Panc1 (cell line): Measurements from ENCODE around the gene PTGES. TPM values are rescaled to one million over a fixed set of nuclear protein-coding genes. Genes with fewer than 3 reads are reported as not detected.

Experiments used
- ATAC-seq: fragments of 200-7000 bp; cut with Tn5 transposase; 2 replicates; pipeline ENCODE4 v1.9.1; 2020; ENCODE audit warnings: mild to moderate bottlenecking, moderate library complexity
- BruUV-seq: library from RNA; stranded (reverse); fragments of 400-500 nt; replicated peaks from 2 replicates; lab custom pipeline; 2021; lab: Mats Ljungman, UMichigan
- CTCF ChIA-PET: fragments of 300-600 bp; sonication (Branson Sonifier 250); formaldehyde crosslinking; loops from one replicate; lab custom pipeline; 2022; ENCODE audit warnings: antibody characterized with exemption; lab: Charles Lee
- POLR2A ChIA-PET: fragments of 300-600 bp; sonication (Branson Sonifier 250); formaldehyde crosslinking; loops from one replicate; lab custom pipeline; 2022; ENCODE audit warnings: antibody characterized with exemption; lab: Charles Lee
- DNase-seq: peaks from one replicate; pipeline ENCODE4 v3.0.0-alpha.2; 2010; ENCODE audit warnings: low read depth, low spot score
- H3K27ac ChIP-seq: 2 replicates; pipeline ENCODE4 v1.5.1; 2011; ENCODE audit warnings: mild to moderate bottlenecking, low read length, inconsistent platforms
- H3K27me3 ChIP-seq: fragments of 200-500 bp; sonication (Bioruptor generic); 2 replicates; pipeline ENCODE4 v1.6.0; 2014; ENCODE audit warnings: low read length, inconsistent platforms; ENCODE audit not compliant: control insufficient read depth, insufficient read depth
- H3K36me3 ChIP-seq: fragments of 200-500 bp; sonication (Bioruptor generic); 2 replicates; pipeline ENCODE4 v1.5.1; 2014; ENCODE audit warnings: inconsistent platforms, mild to moderate bottlenecking, low read length, moderate library complexity; ENCODE audit not compliant: control insufficient read depth, insufficient read depth
- H3K4me1 ChIP-seq: 2 replicates; pipeline ENCODE4 v1.5.1; 2011; ENCODE audit warnings: inconsistent platforms, mild to moderate bottlenecking, low read length, moderate library complexity; ENCODE audit not compliant: control insufficient read depth, insufficient read depth
- H3K4me3 ChIP-seq, 2 experiments: 2 replicates each; pipeline ENCODE4 v1.5.1; 2011 to 2012; ENCODE audit warnings: low read depth in 2 of 2, low read length in 2 of 2, mild to moderate bottlenecking in 2 of 2, inconsistent platforms in 1 of 2, moderate library complexity in 1 of 2
- H3K9me3 ChIP-seq: fragments of 200-500 bp; sonication (Bioruptor generic); 2 replicates; pipeline ENCODE4 v1.5.1; 2014; ENCODE audit warnings: low read depth, mild to moderate bottlenecking, inconsistent platforms, low read length, moderate library complexity; ENCODE audit not compliant: control insufficient read depth, insufficient read depth
- CTCF ChIP-seq: fragments of 450-650 bp; IDR thresholded peaks from 2 replicates; pipeline ENCODE4 v1.5.1; 2017; ENCODE audit warnings: mild to moderate bottlenecking
- POLR2AphosphoS5 ChIP-seq: IDR thresholded peaks from 2 replicates; pipeline ENCODE4 v1.6.1; 2012; ENCODE audit warnings: mild to moderate bottlenecking, low read depth, low read length, moderate library complexity
- REST ChIP-seq, 2 experiments: IDR thresholded peaks; 2 replicates each; pipeline ENCODE4 v1.6.1; 2011 to 2012; ENCODE audit warnings: low read depth in 2 of 2, control low read depth in 1 of 2, low read length in 1 of 2, mild to moderate bottlenecking in 1 of 2, moderate library complexity in 1 of 2; ENCODE audit not compliant: insufficient read depth in 1 of 2
- SIN3A ChIP-seq: IDR thresholded peaks from 2 replicates; pipeline ENCODE4 v1.6.1; 2012; ENCODE audit warnings: low read depth, mild to moderate bottlenecking, low read length, moderate library complexity, borderline replicate concordance; ENCODE audit not compliant: insufficient read depth
- TCF7L2 ChIP-seq: IDR thresholded peaks from 2 replicates; pipeline ENCODE4 v1.6.1; 2011; ENCODE audit warnings: mild to moderate bottlenecking, low read depth, low read length, inconsistent platforms
- in situ Hi-C: cut with HindIII; loops from 2 replicates; pipeline ENCODE4 v1.10.0; 2016; ENCODE audit warnings: low sequenced_read_pairs, low pct_unique_long_range_greater_than_20kb
- intact Hi-C: fragments of 100-400 bp; cut with micrococcal nuclease; formaldehyde crosslinking; loops from one replicate; pipeline ENCODE4 v1.10.0; 2022; ENCODE audit not compliant: unreplicated experiment
- total RNA-seq: library from RNA; stranded (reverse); gene quantifications from one replicate; pipeline ENCODE4 v1.2.1, GENCODE V29; 2021; ENCODE audit not compliant: unreplicated experiment

PTGES gene
- total RNA-seq, 1 experiment from 2014 or later = 1.1 TPM

- in situ Hi-C loops = no loop called here
- BruUV-seq = no TSS peak
- Histone ChIP-seq H3K4me1 (no peaks in the 10 kb centered on the region), H3K36me3 (no peaks in the 10 kb centered on the region), H3K27ac (no peak overlapping the region), H3K27me3 (no peaks in the 10 kb centered on the region), H3K9me3 (no peaks in the 10 kb centered on the region), H3K4me3 (no peak overlapping the region)
- CTCF ChIA-PET = interaction anchor here (0.5 to 0.7 kb wide), 3 partner anchors 46 to 301 kb away, joined by 3 to 5 read pairs (median 5); no protein-coding TSS in a partner anchor
- POLR2A ChIA-PET = no interaction called here
- DNase-seq (no peak), ATAC-seq (peak; percentile 94)
- intact Hi-C loops = loop anchor here (2.0 to 5.0 kb wide), 2 partner anchors 47 to 141 kb away; partner anchors contain the start of gene ASB6
- TF ChIP-seq CTCF (peak; percentile 83), SIN3A (no peak)
Observed at GRCh38 chr9:129783516-129784361, 30.9 kb upstream of the PTGES start.

GRCh38 chr9:129781981-129782380 is 29.1 kb upstream of the PTGES start:
- H3K27ac ChIP-seq = no peak overlapping the region

More at GRCh38 chr9:129781981-129782380, 29.1 kb upstream of the PTGES start:
- POLR2A ChIA-PET = no interaction called here
- H3K36me3 ChIP-seq = no peaks in the 10 kb centered on the region
- TF ChIP-seq POLR2AphosphoS5 (no peak), TCF7L2 (no peak), REST (IDR thresholded peaks at IDR 0.05; ENCODE audit: insufficient read depth in 1 of 2, low read depth in 2 of 2, low read length in 1 of 2) (no peak), CTCF (no peak), SIN3A (no peak)
- no peaks in the 10 kb centered on the region for H3K27me3 ChIP-seq
- H3K9me3 ChIP-seq = no peaks in the 10 kb centered on the region
- in situ Hi-C loops (no loop called here), intact Hi-C loops (loop anchor here (2.0 to 5.0 kb wide), 2 partner anchors 45 to 140 kb away; partner anchors contain the start of gene ASB6)
- no peak for DNase-seq
- CTCF ChIA-PET = interaction anchor here (0.8 to 1.3 kb wide), 2 partner anchors 44 to 53 kb away, joined by 3 to 4 read pairs; no protein-coding TSS in a partner anchor
- no peaks in the 10 kb centered on the region for H3K4me1 ChIP-seq
- H3K4me3 ChIP-seq = no peak overlapping the region
- no peak for ATAC-seq
- BruUV-seq = no TSS peak
